ENCODE measurements around the gene ZNF280D. TPM values are rescaled to one million over a fixed set of nuclear protein-coding genes. Genes with fewer than 3 reads are reported as not detected.

The ZNF280D gene
- total RNA-seq, 2 donors from 2014 or later: 30.7 to 34.4 TPM

- Mint-ChIP-seq H3K36me3 (ENCODE audit: low read depth) (peaks cover 16% of the 10 kb centered on the region), H3K27me3 (no peaks in the 10 kb centered on the region), H3K27ac (no peak overlapping the region), H3K4me1 (peaks cover 3% of the 10 kb centered on the region), H3K4me3 (no peak overlapping the region)
- DNase-seq (no peak), ATAC-seq (no peak)
- no peaks in the 10 kb centered on the region for H3K9me3 ChIP-seq (ENCODE audit: control insufficient read depth, low read length, poor library complexity, severe bottlenecking)
Observed at GRCh38 chr15:56677271-56677670, 56.0 kb downstream of the ZNF280D start.

DNA sequence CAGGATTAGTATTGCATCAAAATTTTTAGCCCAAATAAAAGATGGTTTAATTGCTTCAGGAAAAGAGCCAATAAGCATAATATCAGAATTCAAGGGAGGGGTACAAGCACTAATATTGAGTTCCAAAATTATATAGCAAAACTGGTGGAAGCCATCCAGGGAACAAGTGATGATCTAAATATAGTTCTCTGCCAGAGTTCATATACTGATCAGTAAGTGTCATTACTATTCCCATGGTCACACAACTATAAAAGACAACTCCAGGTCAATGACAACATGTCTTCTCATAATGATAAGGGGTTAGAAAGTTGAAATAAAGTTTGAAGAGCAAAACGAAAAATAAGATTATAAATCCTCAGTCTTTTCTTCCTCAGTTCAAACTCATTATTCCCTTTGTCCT is 57.4 kb downstream of the ZNF280D start:
- no peaks in the 10 kb centered on the region for H3K9me3 ChIP-seq (ENCODE audit: control insufficient read depth, low read length, poor library complexity, severe bottlenecking)
- DNase-seq (no peak), ATAC-seq (no peak)
- Mint-ChIP-seq H3K4me3 (no peak overlapping the region), H3K27me3 (no peaks in the 10 kb centered on the region), H3K4me1 (no peaks in the 10 kb centered on the region), H3K27ac (no peak overlapping the region), H3K36me3 (ENCODE audit: low read depth) (peaks cover 17% of the 10 kb centered on the region)

DNA sequence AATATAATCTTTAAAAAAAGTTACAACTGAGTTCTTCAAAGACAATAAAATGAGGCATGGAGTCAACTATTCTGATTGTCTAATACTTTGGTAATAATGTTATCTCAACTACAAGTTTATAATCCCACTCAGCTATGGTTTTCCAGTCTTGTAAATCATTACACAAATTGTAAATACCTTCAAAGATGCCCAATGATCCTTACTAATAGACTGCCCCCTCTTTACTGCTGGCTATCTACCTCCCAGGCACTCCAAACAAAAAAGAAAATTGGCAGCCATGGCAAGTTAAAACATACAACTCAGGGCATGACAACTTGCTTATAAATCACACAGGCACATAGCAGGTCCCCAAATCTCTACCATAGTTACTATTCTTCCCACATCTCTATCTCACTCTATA is 58.5 kb downstream of the ZNF280D start:
- ATAC-seq: no peak
- no peak overlapping the region for H3K4me3 Mint-ChIP-seq
- no peak overlapping the region for H3K27ac Mint-ChIP-seq
- H3K27me3 Mint-ChIP-seq: no peaks in the 10 kb centered on the region
- H3K36me3 Mint-ChIP-seq (ENCODE audit: low read depth): peaks cover 17% of the 10 kb centered on the region
- DNase-seq: no peak
- H3K9me3 ChIP-seq (ENCODE audit: control insufficient read depth, low read length, poor library complexity, severe bottlenecking): no peaks in the 10 kb centered on the region
- H3K4me1 Mint-ChIP-seq: peaks cover 3% of the 10 kb centered on the region

DNA sequence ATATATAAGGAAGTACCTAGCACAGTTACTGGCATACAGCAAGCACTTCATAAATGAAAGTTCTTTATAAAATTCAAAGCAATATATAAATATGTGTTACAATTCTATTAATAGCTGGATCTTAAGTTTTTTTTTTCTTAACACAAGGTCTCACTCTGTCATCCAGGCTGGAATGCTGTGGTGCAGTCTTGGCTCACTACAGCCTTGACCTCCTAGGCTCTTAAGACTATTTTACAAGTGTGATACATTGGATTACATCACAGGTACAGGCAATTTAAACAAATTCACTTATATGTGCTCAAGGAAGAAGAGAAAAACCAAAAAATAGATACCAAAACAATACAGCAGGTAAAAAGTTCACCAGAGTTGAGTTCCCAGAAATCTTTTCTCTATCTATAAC is 60.6 kb downstream of the ZNF280D start:
- Mint-ChIP-seq H3K4me3 (no peak overlapping the region), H3K36me3 (ENCODE audit: low read depth) (peaks cover 17% of the 10 kb centered on the region), H3K27me3 (no peaks in the 10 kb centered on the region), H3K27ac (no peak overlapping the region), H3K4me1 (peaks cover 3% of the 10 kb centered on the region)
- DNase-seq (no peak), ATAC-seq (no peak)
- no peaks in the 10 kb centered on the region for H3K9me3 ChIP-seq (ENCODE audit: control insufficient read depth, low read length, poor library complexity, severe bottlenecking)

- ATAC-seq (no peak), DNase-seq (no peak)
- H3K9me3 ChIP-seq (ENCODE audit: control insufficient read depth, low read length, poor library complexity, severe bottlenecking): no peaks in the 10 kb centered on the region
- no peak overlapping the region for H3K27ac Mint-ChIP-seq
- peaks cover 3% of the 10 kb centered on the region for H3K4me1 Mint-ChIP-seq
- H3K36me3 Mint-ChIP-seq (ENCODE audit: low read depth): peaks cover 16% of the 10 kb centered on the region
- H3K27me3 Mint-ChIP-seq: no peaks in the 10 kb centered on the region
- H3K4me3 Mint-ChIP-seq: no peak overlapping the region
Observed at GRCh38 chr15:56667517-56667916, 65.8 kb downstream of the ZNF280D start.

GRCh38 chr15:56660943-56661342 is 72.4 kb downstream of the ZNF280D start:
- H3K4me1 Mint-ChIP-seq: no peaks in the 10 kb centered on the region
- no peak for ATAC-seq
- H3K27ac Mint-ChIP-seq: peak overlapping the region; percentile 63
- no peaks in the 10 kb centered on the region for H3K27me3 Mint-ChIP-seq
- H3K36me3 Mint-ChIP-seq (ENCODE audit: low read depth): peaks cover 14% of the 10 kb centered on the region
- DNase-seq: no peak
- no peaks in the 10 kb centered on the region for H3K9me3 ChIP-seq (ENCODE audit: control insufficient read depth, low read length, poor library complexity, severe bottlenecking)
- H3K4me3 Mint-ChIP-seq: no peak overlapping the region

DNA sequence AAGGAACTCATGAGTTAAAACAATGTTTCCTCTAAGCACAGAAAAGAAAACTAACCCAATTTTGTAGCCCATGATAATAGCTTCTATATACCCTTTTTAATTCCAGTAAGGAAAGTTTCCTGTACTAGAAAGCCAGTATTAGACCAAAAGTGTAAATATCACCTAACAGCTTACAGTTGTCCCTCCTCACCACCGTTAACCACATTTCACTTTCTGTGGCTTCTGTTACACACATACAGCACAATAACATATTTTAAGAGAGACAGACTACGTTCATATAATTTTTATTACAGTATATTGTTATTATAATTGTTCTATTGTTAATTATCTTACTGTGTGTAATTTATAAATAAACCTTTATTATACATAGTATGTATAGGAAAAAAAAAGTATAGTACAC is 74.1 kb downstream of the ZNF280D start:
- DNase-seq: no peak
- H3K36me3 Mint-ChIP-seq (ENCODE audit: low read depth): peaks cover 8% of the 10 kb centered on the region
- H3K27me3 Mint-ChIP-seq: no peaks in the 10 kb centered on the region
- H3K4me3 Mint-ChIP-seq: no peak overlapping the region
- no peaks in the 10 kb centered on the region for H3K9me3 ChIP-seq (ENCODE audit: control insufficient read depth, low read length, poor library complexity, severe bottlenecking)
- ATAC-seq: no peak
- no peaks in the 10 kb centered on the region for H3K4me1 Mint-ChIP-seq
- no peak overlapping the region for H3K27ac Mint-ChIP-seq

GRCh38 chr15:56654624-56655023 is 78.7 kb downstream of the ZNF280D start:
- H3K36me3 Mint-ChIP-seq (ENCODE audit: low read depth): peaks cover 5% of the 10 kb centered on the region
- no peak for ATAC-seq
- no peak for DNase-seq
- no peak overlapping the region for H3K4me3 Mint-ChIP-seq
- no peaks in the 10 kb centered on the region for H3K9me3 ChIP-seq (ENCODE audit: control insufficient read depth, low read length, poor library complexity, severe bottlenecking)
- H3K4me1 Mint-ChIP-seq: no peaks in the 10 kb centered on the region
- H3K27ac Mint-ChIP-seq: no peak overlapping the region
- H3K27me3 Mint-ChIP-seq: no peaks in the 10 kb centered on the region

GRCh38 chr15:56654216-56654615 is 79.1 kb downstream of the ZNF280D start:
- Mint-ChIP-seq H3K27ac (no peak overlapping the region), H3K27me3 (no peaks in the 10 kb centered on the region), H3K4me1 (no peaks in the 10 kb centered on the region), H3K4me3 (no peak overlapping the region), H3K36me3 (ENCODE audit: low read depth) (peaks cover 5% of the 10 kb centered on the region)
- no peaks in the 10 kb centered on the region for H3K9me3 ChIP-seq (ENCODE audit: control insufficient read depth, low read length, poor library complexity, severe bottlenecking)
- ATAC-seq (no peak), DNase-seq (no peak)

GRCh38 chr15:56653787-56654186 is 79.5 kb downstream of the ZNF280D start:
- peaks cover 5% of the 10 kb centered on the region for H3K36me3 Mint-ChIP-seq (ENCODE audit: low read depth)
- H3K4me1 Mint-ChIP-seq: no peaks in the 10 kb centered on the region
- no peaks in the 10 kb centered on the region for H3K27me3 Mint-ChIP-seq
- ATAC-seq (no peak), DNase-seq (no peak)
- H3K27ac Mint-ChIP-seq: no peak overlapping the region
- H3K9me3 ChIP-seq (ENCODE audit: control insufficient read depth, low read length, poor library complexity, severe bottlenecking): no peaks in the 10 kb centered on the region
- no peak overlapping the region for H3K4me3 Mint-ChIP-seq

DNA sequence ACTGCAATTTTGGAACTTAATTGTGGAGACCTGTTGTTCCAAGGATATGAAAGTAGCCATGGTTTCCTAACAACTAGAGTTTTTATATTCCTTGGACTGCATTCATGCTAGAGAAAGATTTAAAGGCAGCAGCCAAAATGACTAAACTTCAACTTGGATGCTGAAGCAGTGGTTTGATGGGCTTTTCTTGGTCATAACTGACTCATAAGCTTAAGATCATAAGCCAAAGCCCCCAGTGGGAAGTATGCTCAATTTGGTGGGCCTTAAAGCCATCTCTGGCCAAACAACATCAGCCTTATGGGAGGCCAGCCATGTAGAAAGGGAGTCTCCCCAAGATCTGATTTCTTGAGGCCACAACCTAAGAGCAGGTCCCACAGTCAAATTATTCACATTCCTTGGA is 80.2 kb downstream of the ZNF280D start:
- H3K4me3 Mint-ChIP-seq: no peak overlapping the region
- H3K27me3 Mint-ChIP-seq: no peaks in the 10 kb centered on the region
- no peak overlapping the region for H3K27ac Mint-ChIP-seq
- H3K36me3 Mint-ChIP-seq (ENCODE audit: low read depth): peaks cover 5% of the 10 kb centered on the region
- H3K9me3 ChIP-seq (ENCODE audit: control insufficient read depth, low read length, poor library complexity, severe bottlenecking): no peaks in the 10 kb centered on the region
- DNase-seq (no peak), ATAC-seq (no peak)
- no peaks in the 10 kb centered on the region for H3K4me1 Mint-ChIP-seq

DNA sequence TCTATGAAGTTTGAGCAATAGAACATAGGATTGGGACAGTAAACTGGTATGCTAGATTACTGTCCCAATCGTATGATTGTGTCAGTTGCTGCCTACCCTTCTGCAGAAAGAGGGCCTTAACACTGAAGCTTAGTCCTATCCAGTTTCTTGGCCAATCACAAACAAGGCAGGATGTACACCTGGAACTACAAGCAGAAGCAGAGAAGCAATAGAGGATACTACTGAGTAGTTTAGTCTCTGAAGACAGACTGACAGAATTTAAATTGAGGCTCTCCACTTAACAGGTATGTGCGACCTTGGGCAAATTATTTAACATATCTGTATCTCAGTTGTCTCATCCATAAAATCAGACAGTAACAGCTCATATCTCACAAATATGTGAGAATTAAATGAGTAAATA is 85.0 kb downstream of the ZNF280D start:
- H3K27ac Mint-ChIP-seq: no peak overlapping the region
- DNase-seq: no peak
- no peaks in the 10 kb centered on the region for H3K9me3 ChIP-seq (ENCODE audit: control insufficient read depth, low read length, poor library complexity, severe bottlenecking)
- no peaks in the 10 kb centered on the region for H3K4me1 Mint-ChIP-seq
- no peaks in the 10 kb centered on the region for H3K27me3 Mint-ChIP-seq
- ATAC-seq: no peak
- H3K4me3 Mint-ChIP-seq: no peak overlapping the region
- peaks cover 8% of the 10 kb centered on the region for H3K36me3 Mint-ChIP-seq (ENCODE audit: low read depth)

GRCh38 chr15:56640549-56640948 is 92.8 kb downstream of the ZNF280D start:
- Mint-ChIP-seq H3K27me3 (no peaks in the 10 kb centered on the region), H3K27ac (no peak overlapping the region), H3K4me3 (no peak overlapping the region), H3K4me1 (peaks cover 2% of the 10 kb centered on the region), H3K36me3 (ENCODE audit: low read depth) (no peaks in the 10 kb centered on the region)
- H3K9me3 ChIP-seq (ENCODE audit: control insufficient read depth, low read length, poor library complexity, severe bottlenecking): no peaks in the 10 kb centered on the region
- no peak for ATAC-seq
- no peak for DNase-seq

DNA sequence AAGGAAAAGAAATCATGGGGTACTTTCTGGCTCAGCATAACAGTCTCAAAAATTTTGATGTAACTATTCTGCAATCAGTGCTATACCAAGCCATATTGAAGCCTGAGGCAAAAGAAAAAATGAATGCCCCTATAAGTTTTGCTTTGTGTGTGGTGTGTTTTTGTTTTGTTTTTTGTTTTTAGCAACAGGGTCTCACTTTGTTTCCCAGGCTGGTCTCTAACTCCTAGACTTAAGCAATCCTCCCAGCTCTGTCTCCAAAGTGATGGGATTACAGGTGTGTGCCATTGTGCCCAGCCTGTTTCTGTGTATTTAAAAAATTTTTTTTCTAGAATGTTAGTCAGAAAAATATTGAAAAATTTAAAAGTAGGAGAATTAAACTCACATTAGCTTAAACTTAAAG is 93.2 kb downstream of the ZNF280D start:
- no peak for ATAC-seq
- H3K4me3 Mint-ChIP-seq: no peak overlapping the region

GRCh38 chr15:56639631-56640030 is 93.7 kb downstream of the ZNF280D start:
- DNase-seq (no peak), ATAC-seq (no peak)
- Mint-ChIP-seq H3K27ac (no peak overlapping the region), H3K27me3 (no peaks in the 10 kb centered on the region), H3K4me1 (peaks cover 2% of the 10 kb centered on the region), H3K36me3 (ENCODE audit: low read depth) (no peaks in the 10 kb centered on the region), H3K4me3 (no peak overlapping the region)
- H3K9me3 ChIP-seq (ENCODE audit: control insufficient read depth, low read length, poor library complexity, severe bottlenecking): no peaks in the 10 kb centered on the region

More for the DNA sequence above, 93.2 kb downstream of the ZNF280D start:
- Mint-ChIP-seq H3K27me3 (no peaks in the 10 kb centered on the region), H3K27ac (no peak overlapping the region), H3K36me3 (ENCODE audit: low read depth) (no peaks in the 10 kb centered on the region), H3K4me1 (peaks cover 2% of the 10 kb centered on the region)
- no peaks in the 10 kb centered on the region for H3K9me3 ChIP-seq (ENCODE audit: control insufficient read depth, low read length, poor library complexity, severe bottlenecking)
- DNase-seq: no peak
